Activated CD4-positive, alpha-beta T cell treated with anti-CD3 and anti-CD28 coated beads for 4 hours (primary cell): ENCODE results near the gene HPS1.

Experiments
- DNase-seq, 2 donors: peaks; one replicate each; pipeline ENCODE4 v3.0.0-alpha.2; 2020

The HPS1 gene

DNA sequence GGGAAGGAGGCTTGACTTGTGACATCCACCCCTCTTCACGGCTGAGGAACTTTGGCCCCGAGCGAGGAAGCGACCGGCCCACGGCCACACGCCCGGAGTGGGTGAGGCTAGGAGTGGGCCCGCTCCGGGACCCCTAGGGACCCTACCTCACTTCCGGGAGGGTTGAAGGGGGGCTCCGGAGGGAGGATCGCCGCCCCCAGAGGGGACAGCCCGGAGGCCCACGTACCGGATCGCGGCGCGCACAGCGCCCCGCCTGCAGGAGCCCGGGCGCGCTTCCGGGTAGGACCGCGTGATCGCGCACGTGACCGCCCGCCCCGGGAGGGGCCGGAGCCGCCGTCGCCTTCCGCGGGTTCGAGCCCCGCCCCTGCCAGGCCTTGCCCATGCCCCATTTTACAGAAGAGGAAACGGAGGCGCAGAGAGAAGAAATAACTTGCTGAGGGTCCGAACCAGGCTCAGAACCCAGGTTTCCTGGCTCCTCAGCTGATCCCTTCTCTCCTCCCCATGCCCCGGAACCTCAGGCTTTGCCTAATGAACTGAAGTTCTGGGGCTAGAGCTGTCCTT lies at the start of gene HPS1:
Gene HPS1 (minus strand): TSS at position 275 of the 561 bp plus-strand sequence. CDS start 3,695 bp downstream, outside the sequence.
- DNase-seq: peak; percentile 77 to 81

DNA sequence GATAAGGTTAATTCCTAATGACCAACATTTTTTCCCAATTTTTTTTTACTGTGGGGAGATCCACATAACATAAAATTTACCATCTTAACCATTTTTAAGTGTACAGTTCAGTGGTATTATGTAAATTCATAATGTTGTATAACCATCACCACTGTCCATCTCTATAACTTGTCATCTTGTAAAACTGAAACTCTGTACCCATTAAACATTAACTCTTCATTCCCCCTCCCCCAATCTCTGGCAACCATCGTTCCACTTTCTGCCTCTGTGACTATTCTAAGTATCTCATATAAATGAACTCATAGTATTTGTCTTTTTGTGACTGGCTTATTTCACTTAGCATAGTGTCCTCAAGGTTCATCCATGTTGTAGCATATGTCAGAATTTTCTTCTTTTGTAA lies 46.0 kb upstream of the HPS1 start:
- no peak for DNase-seq

DNA sequence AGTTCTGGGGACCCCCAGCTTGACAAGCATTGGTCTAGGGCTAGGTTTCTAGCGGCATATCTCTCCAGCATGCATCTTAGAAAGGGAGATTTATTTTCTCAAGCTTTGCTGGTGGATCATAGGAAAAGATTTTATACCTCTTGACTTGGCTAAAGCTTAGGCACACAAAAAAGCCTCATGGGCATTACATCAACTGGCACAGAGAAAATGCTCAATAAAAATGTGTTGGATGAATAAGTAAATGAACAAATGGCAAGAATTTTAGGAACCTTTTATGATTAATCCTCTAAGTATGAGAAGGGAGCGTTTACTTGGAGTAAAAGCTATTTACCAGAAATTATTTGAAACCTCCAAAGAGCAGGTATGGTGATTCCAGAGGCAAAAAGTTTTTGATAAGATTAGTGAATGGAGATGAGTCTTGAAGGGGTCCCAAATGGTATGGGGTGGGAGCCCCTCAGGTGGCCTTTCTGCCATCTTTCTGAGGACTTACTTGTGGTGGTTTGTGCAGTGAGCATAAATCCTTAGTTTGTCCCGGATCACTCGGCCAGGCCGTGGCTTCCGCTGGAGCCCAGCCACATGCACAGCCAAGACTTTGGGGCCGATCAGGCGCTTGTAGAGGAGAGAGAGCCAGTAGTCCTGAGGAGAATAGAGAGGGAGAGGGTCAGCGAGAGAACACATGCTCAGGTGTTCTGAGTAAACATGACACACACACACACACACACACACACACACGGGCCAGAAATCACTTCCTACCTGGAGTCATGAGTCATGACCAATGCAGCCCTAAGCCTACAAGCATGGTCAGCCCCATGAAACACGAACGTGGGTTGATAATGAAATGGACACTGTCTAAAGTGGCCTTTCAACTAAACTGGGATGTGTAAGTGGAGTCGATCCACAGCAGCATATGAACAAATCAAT lies 43.1 kb upstream of the HPS1 start:
- no peak for DNase-seq

DNA sequence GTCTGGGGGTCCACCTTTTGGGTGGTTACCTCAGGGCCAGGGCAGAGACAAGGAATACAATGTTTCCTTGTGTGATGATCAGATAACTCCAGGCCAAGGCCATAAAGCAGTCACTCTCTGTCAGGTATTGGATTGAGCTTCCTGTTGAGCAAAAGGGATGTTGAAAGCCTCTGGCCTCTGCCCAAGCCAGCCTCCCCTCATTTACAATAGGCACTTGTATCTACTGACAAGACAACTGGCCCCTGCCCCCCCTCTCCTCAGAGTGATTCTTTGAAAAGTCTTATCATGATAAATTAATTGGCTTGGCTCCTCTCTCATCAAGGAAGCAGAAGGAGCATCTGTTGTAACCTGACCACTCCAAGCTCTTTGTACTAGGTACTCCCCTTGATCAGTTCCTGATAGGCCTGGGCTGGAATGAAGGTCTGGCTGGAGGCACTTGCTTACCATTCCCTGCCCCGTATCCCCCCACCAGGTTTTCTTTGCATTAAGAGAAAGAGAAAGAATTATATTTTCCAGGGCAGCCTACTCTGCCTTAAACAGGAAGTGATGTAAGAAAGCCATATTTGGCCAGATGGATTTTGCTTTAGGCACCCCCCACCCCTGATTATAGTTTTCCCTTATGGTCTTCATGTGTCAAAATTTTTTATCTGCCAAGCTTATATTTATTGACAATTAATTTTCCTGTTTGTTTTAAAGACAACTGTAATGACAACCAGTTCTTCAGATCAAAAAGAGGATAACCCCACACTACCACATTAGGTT lies 42.1 kb upstream of the HPS1 start:
- no peak for DNase-seq

DNA sequence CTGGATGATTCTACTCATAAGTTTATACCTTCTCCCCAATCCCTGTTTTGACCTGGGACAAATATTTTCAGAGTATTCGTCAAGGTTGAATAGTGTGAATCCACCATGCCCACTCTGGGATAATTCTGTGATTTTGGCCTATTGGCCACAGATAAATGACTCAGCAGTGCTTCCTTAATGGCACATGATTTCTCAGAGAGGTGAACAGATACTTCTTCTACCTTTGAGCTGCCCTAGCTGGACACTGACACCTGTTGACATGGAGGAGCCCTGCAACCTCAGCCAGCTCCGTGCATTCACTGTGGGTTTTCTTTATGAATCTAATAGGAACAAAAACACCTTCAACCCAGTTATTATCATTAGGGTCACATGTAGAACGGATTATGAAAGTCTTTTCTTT lies 40.9 kb upstream of the HPS1 start:
- DNase-seq: no peak

DNA sequence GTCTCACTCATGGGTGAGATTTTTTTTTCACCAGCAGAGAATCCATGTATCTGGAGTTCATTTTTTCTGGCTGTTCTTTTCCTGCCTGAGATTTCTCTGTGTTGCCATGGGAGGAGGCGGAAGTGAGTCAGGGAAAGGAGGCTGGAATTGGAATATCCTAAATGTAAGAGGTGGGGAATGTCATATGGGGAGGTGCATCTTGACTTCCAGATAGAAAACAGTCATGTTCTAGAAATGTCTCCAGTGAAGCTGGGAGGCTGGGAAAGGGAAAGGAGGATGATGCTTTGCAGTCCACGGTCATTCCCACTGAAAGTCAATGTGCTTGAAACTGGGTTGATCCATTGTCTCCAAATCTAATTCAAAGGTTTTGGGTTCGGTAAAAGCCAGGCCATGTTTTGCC lies 39.7 kb upstream of the HPS1 start:
- DNase-seq: no peak

DNA sequence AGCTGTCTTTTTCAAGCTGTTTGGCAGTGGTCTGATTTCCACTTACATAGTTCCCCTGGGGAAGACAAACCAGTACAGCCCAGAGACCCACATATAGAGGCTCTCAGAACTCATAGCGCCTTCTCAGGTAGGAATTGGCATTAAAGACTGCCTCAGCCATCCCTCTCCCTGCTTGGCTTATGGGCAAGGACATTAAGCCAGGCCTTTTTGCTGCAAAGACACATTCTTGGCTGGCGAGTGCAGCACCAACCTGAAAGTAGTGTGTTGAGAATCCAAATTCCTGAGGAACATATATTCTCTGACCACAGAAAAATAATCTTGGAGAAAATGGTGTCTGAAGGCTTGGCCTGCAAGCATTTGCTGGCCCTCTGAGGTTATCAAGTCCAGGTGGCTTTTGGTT lies 39.2 kb upstream of the HPS1 start:
- no peak for DNase-seq

DNA sequence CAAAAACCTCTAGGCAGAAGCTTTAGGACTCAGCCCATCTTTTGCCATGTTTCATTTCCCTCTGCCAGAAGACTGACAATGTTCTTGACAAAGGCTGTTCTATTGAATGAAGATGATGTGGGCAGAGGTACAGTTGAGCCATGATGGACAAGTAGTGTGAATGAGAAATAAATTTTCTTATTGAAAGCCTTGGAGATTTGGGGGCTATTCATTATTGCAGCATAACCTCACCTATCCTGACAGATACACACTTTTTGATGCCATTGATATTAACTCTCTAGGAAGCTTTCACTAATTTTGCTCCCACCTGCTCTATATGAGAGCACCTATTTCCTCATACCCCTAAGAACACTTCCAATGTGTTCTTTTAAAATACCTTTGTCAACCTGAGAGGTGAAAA lies 36.9 kb upstream of the HPS1 start:
- DNase-seq: no peak

DNA sequence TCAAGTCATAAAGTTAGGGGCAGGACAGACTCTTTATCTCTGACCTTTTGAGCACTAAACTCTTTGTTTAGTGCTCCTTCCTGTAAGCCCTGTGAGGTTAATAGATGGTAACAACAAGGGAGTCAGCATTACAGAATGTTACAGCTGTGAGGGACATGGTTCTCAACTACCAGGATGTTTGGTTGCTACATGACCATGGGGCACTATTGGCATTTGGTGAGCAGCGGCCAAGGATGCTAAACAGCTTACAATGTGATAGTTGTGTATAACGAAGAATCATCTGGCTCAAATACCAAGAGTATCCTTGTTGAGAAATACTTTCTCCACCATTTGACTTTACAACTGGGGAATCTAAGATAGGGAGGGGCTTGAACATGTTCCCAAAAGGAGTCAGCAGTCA lies 35.4 kb upstream of the HPS1 start:
- DNase-seq: no peak

DNA sequence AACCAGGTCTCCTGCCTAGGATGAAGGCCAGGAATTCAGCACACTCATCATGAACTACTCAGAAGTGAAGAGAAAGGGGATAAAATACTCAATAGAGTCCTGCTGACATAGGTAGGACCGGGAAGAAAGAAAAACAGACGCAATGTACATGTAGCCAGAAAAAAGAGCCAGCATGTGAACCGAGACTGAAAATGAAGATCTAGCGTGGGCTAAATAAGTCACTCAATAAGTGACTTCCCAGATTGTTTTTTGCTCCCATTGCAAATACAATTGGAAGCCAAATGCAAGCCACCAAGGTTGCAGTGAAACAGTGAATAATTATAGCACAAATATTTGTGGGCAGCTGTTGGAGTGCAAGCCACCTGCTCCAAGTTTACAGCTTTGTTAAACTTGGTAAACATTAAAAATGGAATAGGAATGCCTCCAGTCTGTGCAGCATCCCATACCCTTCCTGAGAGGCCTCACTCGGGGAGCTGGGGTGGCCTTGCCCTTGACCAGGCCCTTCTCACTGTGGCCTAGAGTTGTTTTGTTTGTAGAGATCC lies 34.7 kb upstream of the HPS1 start:
- DNase-seq: no peak

DNA sequence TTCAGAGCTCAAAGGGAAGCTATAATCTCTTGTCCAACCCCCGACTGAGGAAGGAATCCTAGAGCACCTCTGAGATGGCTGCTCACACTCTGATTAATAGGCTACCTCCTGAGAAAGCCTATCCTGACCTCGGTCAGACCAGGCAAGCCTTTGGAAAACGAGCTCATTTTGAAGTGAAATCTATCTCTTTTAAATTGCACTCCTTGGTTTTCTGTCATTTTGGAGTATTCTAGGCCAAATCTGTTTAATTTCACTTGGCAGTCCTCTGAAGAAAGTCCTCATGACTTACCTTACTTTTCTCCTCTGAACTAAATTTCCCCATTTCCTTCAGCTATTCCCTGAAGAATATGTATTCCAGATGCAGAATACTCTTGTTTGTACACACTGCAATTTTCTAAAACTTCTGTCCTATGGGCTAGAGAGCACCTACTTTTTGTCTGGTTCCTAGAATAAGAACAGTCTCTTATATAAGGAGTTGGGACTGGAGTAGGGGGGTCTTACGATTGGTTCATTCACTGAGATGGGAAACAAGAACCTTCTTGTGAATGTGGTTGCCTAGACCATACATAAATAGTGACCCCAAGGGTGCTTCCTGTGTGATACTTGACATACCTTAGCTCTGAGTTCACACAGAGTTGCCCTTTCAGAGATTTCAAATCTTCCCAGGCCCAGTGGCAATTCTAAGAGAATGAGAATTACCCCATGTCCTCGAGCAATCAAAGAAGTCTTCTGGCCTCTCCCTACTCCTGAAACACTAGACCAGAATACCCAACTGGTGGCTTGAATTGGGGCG lies 31.9 kb upstream of the HPS1 start:
- no peak for DNase-seq

DNA sequence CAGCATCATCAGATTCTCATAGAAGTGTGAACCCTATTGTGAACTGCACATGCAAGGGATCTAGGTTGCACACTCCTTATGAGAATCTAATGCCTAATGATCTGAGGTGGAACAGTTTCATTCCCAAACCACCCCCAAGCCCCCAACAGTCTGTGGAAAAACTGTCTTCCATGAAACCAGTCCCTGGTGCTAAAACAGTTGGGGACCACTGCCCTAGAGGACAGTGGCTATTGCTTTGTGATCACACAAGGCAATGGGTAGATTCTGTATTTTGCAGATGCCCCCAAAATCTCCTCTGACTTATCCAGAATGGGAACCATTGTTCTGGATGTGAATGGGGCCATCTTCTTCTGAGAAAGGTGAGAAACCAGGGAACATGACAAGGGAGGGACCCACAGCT lies 31.1 kb upstream of the HPS1 start:
- DNase-seq: no peak

DNA sequence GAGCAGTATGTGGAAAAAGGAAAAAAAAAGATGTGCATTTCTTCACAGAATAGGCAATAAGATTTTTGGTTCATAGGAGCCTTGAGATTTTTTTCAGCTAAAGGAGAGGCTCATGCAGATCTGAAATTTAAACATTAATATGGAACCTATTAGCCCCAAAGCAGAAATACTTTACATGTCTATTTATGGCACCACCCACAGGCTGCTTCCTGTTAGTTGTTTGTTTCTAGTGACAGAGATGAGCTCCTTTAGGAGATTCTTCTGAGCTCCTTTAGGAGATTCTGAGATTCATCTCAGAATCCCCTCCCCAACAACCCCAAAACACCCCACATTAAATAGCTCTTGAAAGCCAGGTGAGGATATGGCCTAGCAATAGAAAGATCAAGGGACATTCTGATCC lies 27.9 kb upstream of the HPS1 start:
- no peak for DNase-seq

DNA sequence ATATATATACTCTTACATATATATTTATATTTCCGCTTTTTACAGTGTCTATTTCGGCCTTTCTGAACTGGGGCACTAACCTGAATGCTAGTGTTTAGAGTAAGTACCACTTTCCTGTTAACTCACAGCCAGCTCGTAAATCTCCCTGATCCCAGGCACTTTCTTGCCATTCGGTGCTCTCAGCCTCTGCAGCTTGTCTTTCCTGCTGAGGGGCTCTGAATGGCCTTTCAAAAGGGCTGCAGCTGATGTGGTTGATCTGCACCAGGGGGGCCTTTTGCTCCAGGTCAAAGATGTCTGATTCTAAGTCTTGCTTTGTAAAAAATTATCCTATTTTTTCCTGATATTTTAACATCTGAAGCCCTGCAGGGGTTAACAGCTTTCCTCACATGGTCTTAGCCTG lies 25.5 kb upstream of the HPS1 start:
- no peak for DNase-seq

DNA sequence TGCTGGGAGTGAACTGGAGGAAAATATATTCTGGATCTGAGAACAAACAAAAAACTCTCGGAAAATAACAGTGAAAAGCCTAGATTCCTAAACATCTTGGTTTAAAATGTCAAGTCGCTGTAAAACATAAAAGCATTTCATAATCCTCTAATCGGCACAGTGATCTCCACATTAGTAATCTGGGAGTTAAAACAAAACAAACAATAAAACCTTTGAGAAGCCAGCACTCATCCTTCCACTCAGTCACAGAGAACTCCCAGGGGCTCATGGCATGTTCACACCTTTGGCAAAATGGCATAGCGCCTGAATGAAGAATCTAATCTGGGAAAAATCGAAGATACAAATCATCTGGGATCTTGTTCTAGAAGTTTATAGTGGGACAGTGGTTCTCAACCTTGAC lies 24.1 kb upstream of the HPS1 start:
- no peak for DNase-seq

DNA sequence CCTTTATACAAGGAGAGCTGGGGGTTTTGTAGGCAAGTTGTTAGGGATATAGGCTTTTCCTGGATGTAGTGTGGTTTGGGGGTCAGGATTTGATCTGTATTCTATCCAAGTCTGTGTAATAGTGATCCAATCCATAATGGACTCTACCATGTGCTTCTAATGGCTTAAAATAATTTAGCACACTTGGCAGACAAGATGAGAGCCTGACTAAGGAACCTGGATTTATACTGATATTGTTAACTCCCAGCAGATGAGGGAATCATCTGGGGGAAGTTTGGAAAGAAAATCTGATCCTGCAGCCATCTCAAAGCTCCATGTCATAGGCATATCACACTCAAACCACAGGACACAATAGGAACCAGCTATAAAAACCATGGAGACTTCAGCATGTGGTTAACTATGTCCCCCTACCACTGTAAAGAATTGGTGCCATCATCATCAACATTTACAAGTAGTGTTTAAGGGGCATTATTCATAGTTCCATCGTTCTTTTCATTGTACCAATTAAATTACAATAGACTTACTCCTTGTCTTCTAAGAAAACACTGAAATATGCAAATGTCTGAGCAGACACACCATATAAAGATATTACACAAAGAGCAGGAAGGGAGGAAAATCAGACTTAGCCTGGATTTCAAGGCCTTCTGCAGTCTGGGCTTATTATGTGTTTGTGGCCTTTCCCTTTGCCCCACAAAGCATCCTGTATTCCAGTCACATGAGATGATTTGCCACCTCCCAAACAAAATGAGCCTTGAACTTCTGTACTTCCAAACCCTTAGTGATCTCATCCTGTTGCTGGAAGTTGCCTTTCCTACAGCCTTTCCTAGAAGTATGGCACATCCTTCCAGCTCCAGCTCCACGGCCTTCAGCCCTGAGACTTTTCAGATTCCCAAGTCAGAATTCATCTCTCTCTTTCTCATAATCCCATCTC lies 22.5 kb upstream of the HPS1 start:
- no peak for DNase-seq

DNA sequence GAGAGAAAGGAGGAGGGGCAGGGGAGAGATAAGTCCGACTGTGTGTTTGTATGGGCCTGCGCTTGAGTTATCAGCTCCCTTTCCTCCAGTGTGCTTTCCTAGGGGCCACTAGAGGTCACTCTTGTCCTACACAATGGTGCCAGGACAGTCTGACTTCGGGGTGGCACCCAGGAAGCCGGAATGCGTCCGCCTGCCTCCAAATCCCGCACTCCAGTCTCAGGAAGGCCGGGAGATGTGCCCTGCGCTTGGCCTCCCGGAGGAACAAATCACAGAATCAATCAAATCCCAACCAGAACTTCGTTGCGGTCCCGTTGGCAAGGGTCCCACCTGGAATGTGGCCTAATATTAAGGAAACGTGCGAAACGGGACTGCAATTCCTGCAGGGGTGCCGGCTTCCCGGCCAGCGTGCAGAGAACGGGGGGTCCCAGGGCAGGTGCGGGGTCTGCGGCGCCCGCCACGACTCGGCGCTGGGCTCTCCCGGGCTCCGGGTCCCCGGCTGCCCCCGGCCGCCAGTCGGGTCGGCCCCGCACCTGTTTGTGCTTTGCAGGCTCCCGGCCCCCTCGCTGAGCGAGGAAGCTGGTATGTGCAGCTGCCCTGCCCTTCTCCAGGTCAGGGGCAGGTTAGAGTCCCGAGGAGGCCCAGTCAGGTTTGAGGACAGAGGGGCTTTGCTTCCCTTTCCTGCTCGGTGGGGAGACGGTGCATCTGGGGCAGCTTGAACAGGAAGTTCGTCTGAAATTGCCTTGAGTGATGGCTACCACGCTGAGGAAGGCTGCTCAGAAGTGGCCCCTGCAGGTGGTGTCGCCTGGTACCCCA lies 21.0 kb upstream of the HPS1 start:
- DNase-seq: peak; percentile 62 to 63

DNA sequence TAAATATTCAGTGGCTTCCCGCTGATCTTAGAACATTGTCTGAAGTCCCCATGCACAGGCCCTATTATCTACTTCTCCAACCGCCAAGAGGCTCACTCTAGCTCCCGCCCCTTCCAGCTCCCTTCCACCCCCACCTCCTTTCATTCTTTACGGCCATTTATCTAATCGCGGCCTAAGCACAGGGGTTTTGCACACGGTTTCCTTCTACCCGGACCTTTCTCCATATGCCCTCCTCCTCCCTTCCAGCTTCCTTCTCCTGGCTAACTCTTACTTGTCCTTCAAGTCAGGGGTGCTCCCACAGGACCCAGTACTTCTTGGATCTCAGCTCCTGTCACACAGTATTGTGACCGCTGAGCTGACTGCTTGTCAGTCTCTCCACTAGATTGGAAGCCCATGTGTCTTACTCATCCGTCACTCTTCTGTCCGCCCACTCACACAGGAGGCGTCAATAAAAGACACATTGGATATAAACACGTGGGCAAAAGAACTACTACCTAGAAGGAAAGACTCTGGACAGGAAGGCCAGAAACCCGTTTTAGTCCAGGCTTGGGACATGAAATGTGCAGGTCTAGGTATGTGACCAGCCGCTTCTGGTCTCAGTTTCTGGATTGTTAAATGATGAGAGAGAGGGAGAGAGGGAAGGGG lies 20.2 kb upstream of the HPS1 start:
- peak in 1 of 2 donors; percentile 11 for DNase-seq

DNA sequence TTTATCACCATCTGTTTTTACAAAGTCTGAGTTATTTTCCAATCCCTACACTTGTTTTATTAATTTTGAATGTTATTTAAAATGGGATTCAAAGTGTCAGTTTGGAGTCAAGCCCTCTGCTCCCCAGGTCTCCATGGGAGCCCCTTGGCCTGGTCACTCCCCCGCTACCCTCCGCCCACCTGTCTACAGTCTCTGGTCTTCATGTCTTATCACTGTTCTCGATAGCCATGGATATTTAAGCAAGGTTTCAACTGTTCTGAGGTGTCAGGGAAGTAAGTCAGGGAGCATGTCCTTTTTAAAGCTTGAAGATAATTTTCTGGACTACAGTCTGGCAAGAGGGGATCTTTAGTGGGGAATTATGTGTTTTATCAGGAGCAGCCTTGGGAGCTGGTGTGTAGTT lies 19.1 kb upstream of the HPS1 start:
- DNase-seq: no peak
